SKM-1 (cell line): Measurements from ENCODE around the gene TRERF1.
"Not testable (repeated sequence)": the region's sequence is repeated elsewhere in the genome, so short reads cannot be mapped to it uniquely, and the experiment has no call there.

ENCODE experiments used
- DNase-seq: peaks from one replicate; lab custom pipeline; 2025; ENCODE audit not compliant: unreplicated experiment; lab: John Stamatoyannopoulos, UW

Gene TRERF1

DNA sequence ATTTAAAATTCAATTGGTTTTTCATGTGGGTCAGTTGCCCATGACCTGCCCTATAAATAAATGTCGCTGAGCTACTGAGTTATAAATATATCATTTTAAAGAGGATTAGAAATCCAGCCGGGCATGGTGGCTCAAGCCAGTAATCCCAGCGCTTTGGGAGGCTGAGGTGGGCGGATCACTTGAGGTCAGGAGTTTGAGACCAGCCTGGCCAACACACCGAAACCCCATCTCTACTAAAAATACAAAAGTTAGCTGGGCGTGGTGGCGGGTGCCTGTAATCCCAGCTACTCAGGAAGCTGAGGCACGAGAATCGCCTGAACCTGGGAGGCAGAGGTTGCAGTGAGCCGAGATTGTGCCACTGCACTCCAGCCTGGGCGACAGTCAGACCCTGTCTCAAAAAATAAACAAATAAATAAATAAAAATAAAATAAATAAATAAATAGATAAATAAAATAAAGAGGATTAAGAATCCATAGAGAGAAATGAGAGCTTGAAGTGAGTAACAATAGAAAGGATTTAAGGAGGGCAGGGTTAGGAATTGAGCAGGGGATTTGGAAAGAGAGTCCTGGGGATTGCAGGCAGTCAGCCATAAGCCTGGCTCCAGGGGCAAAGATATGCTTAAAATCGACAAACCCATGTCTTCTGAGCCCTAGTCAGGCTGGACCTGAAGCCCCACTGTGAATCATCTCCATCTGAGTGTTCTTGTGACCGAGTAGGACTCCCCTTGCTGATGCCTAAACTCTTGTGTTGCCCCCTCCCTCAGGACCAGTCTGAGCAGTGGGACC lies 249.4 kb downstream of the TRERF1 start:
- not testable (repeated sequence) for DNase-seq

DNA sequence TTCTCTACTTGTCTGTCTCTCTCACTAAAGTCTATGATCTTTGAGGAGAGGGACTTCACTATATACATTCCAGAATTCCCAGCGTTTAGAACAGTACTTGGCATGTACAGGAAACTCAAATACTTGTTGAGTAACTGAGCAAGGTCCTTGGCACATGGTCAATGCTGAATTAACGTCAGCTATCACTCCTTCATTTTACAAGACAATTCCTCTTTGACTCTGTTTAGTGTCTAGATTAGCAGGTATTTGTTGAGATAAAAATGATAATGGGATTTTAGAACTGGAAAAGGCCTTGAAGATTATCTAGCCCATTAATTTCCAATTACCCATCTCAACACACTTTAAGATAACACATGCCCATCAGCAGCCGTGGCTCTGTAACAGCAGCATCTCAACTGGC lies 250.3 kb downstream of the TRERF1 start:
- no peak for DNase-seq

DNA sequence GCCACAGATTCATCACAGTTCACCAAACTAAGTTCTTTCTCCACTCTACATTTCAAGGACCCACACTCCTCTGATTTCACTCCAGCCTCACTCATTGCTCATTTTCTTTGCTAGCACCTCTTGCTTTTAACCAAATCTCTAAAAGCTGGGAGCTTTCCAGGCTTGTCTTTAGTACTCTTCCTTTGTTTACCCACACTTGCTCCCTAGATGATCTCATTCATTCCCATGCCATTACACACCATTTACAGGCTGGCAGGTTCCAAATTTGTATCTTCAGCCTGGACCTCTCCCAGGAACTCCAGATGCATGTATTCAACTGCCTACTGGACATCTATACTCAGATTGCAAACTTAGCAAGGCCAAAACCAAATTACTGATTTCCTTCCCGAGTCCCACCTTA lies 251.7 kb downstream of the TRERF1 start:
- DNase-seq: no peak

DNA sequence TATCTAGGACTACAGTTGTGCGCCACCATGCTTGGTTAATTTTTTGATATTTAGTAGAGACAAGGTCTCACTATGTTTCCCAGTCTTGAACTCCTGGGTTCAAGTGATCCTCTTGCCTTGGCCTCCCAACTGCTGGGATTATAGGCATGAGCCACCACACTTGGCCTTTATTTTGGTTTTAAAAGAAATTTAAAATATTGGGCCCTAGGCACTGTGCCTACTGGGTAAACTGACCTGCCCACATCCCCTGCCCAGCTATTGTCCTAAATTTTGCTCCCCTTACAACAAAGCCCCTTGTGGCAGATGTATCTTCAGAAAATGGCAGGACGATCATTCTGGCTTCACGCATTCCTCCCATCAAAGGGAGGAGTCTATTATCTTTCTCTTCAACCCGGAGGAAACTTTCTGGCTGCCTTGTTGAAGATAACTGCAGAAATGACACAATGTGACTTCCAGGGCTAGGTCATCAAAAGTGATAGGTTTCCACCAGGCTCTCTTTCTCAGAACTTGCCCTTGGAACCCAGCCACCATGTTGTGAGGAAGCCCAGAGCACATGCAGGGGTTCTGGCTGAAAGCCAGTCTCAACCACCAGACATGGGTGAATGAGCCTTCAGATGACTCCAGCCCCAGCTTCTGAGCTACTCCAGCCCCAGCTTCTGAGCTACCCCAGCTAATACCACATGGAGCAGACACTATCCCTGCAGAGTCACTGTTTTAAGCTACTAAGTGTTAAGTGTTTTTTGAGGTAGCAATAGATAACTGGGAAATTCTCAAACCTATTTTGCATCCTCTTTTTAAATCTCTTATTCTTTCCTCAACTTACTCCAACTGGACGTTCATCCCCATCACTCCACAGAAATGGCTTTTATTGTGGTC lies 252.4 kb downstream of the TRERF1 start:
- no peak for DNase-seq

DNA sequence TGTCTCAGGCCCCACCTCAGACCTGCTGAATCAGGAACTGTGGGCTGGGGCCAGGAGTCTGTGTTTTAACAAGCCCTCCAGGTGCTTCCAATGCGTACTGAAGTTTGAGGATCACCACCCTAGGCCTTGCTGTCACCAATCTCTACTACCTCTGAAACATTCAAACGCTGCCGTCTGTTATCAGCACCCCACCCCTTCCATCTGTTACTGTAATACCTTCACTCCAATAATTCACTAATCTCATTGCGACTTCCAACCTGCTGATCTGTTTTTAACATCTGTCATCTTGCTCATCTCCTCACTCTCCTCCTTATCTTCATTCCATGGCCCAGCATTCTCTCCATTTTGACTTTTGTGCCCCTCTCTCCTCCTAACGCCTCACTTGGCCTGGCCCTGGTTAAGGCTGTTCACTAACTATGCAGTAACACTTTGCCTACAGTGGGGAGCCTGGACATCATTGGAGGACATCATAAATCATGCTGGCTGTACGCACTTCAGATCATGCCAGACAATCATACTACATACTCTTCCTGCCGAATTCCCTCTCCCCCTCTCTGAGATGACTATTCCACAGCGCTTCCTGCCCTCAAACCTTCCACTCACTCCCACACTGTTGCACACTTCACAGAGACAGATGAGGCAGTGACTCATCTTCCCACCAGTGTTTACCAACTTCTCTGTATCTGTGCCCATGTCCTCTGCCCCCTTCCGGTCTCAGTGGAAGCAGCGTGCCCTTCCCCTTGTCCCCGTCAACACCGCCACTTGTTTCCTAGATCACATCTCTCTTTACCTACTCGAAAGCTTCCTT lies 254.0 kb downstream of the TRERF1 start:
- DNase-seq: no peak

DNA sequence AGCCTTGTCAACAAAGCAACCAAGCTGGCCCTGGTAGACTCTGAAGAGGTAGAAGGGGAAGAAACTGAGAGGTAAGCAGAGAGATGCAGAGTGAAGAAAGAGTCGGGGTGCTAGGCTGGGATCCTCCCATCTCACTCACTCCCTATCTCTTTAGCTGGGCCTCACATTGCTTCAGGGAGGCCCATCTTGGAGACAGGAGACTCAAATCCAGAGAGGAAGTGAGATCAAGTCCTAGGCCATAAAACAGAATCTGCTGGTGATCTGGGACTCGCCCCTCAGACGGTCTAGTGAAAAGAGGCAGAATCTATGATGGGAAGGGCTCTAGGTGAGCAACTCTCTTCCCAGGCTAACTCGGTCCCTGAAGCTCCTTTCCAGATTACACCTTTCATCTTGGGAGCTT lies 256.3 kb downstream of the TRERF1 start:
- DNase-seq: no peak

DNA sequence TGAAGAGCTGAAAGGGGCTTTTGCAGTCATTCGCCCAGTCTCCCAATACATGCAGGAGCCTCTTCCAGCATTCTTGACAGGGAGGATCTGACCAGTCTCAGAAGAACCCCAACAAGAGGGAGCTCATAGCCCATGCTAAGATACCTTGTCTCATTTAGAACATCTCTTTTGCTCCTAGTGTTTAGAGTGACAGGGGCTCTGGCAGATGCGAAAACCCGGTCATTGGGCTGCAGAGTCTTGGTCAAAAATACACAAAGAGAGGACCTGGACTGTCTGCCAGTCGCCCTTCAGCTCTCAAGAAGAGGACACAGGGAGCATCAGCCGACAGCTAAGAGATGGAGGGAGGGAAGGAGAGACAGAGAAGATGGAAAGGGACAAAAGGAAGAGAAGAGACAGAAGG lies 257.7 kb downstream of the TRERF1 start:
- DNase-seq: no peak

DNA sequence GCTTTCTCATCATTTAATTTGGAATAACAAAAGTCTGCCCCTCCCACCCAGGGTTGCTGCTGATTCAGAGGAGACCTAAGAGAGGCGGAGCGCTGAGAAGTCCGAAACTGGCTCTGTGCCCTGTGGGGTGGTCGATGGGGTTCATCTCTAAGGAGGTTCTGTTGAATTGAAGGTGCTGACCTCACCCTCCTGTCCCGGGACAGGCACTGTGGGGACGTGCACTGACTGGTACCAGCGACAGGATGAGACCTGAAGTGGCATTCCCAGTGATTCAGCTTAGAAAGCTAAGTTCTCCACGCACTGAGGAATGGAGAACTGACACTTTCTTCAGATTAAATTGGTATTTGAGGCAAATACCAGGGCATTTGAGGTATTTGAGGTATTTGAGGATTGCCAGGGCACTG lies 258.2 kb downstream of the TRERF1 start:
- no peak for DNase-seq

DNA sequence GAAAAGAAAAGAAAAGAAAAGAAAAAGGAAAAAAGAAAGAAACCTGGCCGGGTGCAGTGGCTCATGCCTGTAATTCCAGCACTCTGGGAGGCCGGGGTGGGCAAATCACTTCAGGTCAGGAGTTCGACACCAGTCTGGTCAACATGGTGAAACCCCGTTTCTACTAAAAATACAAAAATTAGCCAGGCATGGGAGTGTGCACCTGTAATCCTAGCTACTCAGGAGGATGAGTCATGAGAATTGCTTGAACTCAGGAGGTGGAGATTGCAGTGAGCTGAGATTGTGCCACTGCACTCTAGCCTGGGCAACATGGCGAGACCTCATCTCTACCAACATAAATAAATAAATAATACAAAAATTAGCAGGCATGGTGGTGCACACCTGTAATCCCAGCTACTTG lies 259.3 kb downstream of the TRERF1 start:
- not testable (repeated sequence) for DNase-seq

DNA sequence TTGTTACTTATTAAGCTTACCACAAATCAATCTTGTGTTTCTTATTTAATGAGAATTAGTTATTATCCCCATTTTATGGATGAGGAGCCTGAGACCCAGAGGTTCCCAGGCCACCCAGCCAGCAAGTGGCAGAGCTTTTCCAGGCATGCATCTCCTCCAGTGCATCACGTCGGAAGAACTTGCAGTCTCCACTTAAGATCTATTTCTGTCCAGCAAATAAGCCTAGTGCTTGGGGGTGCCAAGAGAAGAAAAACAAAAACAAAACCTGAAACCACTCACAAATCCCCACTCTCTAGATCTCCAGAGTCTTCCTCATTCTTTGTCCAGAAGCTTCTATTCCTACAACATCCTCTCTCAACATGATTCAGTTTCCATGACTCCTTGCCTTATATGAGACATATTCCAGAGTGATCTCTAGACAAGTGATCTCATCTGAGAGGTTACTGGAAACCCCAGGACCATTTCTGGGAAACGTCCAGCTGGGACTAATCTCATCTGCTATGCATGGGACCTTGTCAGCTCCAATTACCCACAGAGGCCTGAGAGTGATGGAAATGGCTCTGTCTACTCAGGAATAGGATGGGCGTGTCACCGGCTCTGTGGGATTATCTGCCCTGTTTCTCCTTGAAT lies 261.1 kb downstream of the TRERF1 start:
- no peak for DNase-seq

DNA sequence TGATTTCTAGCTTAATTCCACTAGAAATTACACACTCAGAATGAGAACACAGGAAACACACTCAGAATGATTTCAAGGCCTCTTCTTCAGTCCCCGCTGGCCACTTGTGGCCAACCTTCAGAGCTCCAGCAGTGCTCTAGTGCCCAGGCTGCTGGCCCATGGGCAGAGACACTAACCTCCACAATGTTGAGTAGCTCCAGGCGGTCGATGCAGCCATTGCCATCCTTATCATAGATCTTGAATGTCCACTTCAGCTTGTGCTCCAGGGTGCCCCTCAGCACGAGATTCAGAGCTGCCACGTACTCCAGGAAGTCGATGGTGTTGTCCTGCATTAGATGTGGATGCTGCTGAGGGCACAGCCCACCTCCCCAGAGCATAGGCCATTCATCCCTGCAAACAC lies 263.3 kb downstream of the TRERF1 start:
- DNase-seq: no peak

DNA sequence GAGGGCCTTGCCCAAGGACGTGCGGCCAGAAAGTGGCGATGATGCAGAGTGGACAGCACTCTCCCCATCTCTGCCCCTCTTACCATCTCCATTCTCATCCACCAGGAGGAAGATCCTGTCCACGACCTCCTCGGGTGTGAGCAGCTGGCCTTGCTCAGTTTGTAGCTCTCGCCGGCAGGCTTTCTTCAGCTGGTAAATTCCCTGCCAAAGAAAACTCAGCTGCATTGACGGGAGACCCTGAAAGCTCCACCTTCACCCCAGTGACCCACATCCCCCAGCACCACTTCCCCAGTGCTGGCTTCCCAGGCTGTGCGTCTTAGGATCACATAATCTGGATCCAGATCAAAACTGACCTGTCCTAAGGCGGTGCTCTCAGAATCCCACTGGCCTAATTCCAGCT lies 266.1 kb downstream of the TRERF1 start:
- no peak for DNase-seq

DNA sequence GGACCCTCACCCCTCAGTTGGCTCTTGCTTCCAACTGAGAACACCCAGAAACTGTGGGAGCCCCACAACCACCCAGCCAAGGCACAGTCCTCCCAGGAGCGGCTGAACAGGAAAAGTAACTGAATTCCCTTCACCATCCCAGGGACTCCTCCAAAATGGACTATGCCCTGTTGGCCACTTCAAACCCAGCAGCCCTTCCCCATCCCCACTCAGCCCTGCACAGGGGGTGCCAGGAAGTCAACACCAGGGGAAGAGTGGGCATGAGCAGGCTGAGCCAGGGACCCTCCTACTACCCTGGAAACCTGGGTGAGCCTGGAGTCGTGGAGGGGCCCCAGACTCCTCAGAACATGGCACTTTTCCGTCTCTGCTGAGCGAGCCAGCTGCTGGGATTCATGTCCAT lies 267.3 kb downstream of the TRERF1 start:
- no peak for DNase-seq

DNA sequence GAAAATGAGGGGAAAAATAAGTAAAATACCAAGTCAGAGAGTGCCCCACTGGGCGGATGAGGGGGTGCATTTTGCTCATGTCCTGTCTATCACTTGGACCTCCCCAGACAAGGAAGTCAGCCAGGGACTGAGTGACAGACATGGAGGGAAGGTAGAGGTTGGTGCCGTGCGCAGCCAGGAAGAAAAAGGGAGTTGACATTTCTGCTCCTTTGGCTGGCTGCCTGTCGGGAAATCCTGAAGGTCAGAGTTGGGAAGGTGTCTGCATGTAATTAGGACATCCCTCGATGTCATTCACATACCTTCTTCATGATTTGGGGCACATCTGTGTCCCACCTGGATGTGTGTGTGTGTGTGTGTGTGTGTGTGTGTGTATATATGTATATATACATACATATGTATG lies 269.6 kb downstream of the TRERF1 start:
- DNase-seq: no peak

DNA sequence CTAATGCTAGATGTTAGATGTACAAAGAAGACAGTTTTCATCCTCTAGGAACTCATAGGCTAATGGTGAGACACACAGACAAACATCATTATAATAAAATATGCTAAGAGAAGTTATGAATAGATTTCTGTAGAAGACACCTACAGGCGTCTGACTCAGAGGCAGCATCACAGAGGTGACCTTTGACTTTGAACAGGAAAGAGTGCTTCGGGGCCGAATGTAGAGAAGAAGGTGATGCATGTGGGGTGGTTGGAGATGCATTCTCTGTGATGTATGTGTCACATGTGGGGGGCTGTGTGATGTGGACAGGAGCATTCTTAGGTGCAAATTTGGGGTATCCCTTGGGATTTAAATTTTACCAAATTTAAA lies 271.8 kb downstream of the TRERF1 start:
- no peak for DNase-seq

DNA sequence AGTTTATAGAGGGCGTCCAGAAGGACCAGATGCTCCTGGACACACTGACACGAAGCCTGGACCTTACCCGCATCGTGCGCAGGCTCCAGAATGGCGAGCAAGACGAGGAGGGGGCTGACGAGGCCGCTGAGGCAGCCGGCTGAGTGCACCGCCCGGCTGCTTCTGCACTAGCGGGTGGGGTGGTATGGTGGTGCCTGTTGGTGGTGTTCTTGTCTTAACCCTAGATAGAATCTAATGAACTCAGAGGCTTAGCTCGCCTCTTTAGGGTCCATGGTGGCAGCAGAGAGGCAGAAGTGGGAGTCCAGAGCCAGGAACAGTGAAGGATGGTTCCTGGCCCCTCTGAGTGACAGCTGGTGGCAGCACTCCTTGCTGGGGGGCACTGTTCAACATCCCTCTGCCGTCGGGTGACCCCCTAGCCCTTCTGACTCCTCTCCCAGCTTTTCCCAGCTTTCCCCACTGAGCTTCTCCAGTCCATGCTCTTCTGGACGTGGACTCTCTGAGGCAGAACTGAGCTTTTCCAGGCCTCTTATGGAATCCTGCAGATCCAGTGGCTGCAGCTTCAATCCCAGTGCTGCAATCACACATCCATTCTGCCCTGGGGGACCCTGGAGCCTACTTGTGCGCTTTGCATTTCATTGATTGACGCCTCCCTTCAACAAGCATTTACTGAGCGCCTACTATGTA lies 272.3 kb downstream of the TRERF1 start:
- DNase-seq: no peak

DNA sequence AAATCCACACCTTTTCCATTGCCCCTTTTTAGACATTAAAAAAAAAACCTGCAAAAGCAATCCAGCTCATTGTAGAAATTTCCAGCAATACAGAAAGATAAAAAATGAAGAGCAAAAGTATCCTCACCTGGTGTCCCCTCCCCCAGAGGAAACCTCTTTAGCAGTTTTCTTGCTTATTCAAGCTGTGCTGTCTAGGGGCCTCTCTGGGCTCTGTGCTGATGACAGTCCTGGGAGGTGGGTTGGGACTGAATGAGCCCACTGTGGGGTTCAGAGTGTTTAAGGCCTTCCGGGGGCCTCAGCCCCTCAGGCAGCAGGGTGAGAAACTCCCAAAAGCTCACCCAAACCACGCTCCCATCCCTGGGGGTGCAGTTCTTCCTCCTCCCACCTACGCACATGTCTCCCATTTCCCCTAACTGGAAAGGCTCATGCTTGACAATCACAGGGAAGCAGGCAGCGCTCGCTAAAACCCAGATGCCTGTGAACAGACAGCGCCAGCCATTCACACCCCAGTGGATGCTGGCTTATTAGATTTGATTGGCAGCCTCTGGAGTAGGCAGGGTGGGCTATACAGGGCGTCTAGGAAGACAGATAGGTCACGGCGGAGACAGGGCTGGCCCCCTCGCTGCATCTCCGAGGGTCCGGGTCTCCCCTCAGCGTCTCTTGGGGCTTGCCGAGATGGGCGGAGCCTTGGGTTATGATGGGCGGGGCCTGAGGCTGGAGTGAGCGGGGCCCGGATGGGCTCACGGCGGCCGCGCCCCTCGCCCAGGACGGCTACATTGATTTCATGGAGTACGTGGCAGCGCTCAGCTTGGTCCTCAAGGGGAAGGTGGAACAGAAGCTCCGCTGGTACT lies 274.0 kb downstream of the TRERF1 start:
- DNase-seq: no peak

DNA sequence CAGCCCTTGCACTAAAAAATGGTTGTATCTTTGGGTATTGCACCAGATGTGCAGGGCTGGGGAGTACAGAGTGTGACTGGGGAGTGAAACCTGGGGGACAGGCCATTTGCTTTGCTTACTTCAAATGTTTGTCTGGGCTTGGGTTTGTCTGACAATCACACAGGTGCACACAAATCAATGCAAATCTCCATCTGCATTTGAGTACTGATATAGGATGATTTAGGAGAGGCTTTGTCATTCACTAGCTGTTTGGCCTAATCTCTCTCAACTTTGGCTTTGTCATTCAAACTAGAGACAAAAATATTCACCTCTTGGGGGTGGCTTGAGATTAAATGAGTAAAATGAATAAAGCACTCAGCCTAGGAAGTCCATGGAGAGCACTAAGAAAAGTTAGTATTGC lies 274.7 kb downstream of the TRERF1 start:
- DNase-seq: no peak

DNA sequence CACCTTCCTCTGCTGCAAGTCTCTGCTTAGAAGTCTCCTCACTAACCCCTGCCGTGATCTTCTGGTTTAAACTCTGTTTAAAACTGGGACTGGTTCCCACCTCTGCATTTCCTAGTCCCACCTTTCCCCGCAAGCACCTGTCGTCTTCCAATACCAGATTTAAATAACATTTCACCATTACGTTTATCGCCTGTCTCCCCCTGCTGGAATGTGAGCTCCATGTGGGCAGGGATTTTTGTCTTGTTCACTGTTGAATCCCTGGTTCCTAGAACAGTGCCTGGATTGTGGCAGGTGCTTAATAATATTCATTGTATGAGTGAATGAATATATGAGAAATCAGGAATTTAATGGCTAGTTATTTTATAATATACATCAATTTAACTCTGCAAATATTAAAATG lies 275.9 kb downstream of the TRERF1 start:
- no peak for DNase-seq
